Astrocyte (in vitro differentiated cells and primary cell): ENCODE data around the gene PAPLN.

Source experiments
- EZH2 ChIP-seq: IDR thresholded peaks from 2 replicates; pipeline ENCODE4 v1.6.1; 2012; ENCODE audit warnings: mild to moderate bottlenecking, low read length, inconsistent platforms; ENCODE audit not compliant: insufficient read depth
- TF ChIP-seq, protein P1 (sequence below): IDR thresholded peaks from 2 replicates; pipeline ENCODE4 v1.5.1; 2011; ENCODE audit warnings: low read depth, mild to moderate bottlenecking, inconsistent platforms, low read length, moderate library complexity; ENCODE audit not compliant: insufficient read depth

DNA sequence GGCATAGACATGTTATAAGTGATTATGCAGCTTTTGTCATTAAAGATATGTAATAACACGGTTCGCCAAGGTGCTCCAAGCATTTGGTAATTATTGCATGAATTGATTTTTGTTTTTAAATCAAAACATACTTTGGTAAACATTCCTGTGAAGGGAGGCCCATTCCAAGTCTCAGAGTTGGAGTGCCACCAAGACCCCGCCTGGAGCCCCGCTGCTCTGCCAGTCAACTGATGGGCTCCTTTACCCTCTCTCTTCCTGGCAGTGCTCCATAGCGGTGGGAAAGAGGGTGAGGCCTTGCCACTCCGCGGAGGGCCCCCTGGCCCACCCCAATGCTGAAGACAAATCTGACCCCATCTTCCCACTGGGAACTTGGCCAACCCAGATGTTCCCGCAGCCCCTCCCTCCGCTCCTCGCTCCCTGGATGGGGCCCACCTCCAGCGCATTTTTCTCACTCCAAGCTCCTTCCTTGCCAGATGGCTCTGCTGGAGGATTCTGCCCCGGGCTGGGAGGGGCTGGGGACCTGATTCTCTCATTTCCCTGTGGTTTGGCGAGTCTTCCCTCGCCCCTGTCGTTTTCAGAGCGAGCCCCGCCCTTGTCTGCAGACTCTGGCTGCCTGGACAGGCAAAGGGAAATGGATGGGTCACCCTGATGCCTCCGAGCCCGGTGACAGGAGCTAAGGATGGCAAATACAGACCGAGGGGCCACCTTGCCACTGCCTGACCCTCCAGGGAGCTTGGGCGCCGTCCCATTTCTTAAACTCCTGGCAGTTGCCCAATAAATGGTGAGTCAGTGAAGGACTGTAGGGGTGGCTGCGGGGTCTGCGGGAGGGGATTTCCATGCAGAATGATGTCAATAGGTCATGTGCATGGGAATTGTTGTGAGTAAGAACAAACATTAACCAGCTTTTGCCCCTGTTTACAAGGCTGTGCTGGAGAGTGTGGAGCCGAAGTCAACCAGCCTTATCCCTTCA, 9.2 kb upstream of the PAPLN start:
- TF ChIP-seq, protein P1, sequence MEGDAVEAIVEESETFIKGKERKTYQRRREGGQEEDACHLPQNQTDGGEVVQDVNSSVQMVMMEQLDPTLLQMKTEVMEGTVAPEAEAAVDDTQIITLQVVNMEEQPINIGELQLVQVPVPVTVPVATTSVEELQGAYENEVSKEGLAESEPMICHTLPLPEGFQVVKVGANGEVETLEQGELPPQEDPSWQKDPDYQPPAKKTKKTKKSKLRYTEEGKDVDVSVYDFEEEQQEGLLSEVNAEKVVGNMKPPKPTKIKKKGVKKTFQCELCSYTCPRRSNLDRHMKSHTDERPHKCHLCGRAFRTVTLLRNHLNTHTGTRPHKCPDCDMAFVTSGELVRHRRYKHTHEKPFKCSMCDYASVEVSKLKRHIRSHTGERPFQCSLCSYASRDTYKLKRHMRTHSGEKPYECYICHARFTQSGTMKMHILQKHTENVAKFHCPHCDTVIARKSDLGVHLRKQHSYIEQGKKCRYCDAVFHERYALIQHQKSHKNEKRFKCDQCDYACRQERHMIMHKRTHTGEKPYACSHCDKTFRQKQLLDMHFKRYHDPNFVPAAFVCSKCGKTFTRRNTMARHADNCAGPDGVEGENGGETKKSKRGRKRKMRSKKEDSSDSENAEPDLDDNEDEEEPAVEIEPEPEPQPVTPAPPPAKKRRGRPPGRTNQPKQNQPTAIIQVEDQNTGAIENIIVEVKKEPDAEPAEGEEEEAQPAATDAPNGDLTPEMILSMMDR, result no peak
- no peak for TF ChIP-seq EZH2
